ENCODE measurements around the gene AUTS2.

GRCh38 chr7:69873512-69873911 is 275.2 kb downstream of the AUTS2 start:
- TF ChIP-seq ELF4 (IDR thresholded peaks at IDR 0.05) (no peak), FOXM1 (IDR thresholded peaks at IDR 0.05; ENCODE audit: borderline replicate concordance) (no peak), BHLHE40 (IDR thresholded peaks at IDR 0.05; ENCODE audit: borderline replicate concordance) (no peak), HDGF (IDR thresholded peaks at IDR 0.05; ENCODE audit: borderline replicate concordance) (no peak), ZNF384 (IDR thresholded peaks at IDR 0.05) (no peak), TARDBP (IDR thresholded peaks at IDR 0.05) (no peak), SP1 (IDR thresholded peaks at IDR 0.05) (no peak), FOXA1 (IDR thresholded peaks at IDR 0.05) (no peak), FOXK2 (IDR thresholded peaks at IDR 0.05) (no peak), SUZ12 (IDR thresholded peaks at IDR 0.05) (no peak), LEF1 (IDR thresholded peaks at IDR 0.05; ENCODE audit: borderline replicate concordance) (no peak), CTBP1 (IDR thresholded peaks at IDR 0.05; ENCODE audit: borderline replicate concordance) (no peak)
- TF ChIP-seq, protein P1, sequence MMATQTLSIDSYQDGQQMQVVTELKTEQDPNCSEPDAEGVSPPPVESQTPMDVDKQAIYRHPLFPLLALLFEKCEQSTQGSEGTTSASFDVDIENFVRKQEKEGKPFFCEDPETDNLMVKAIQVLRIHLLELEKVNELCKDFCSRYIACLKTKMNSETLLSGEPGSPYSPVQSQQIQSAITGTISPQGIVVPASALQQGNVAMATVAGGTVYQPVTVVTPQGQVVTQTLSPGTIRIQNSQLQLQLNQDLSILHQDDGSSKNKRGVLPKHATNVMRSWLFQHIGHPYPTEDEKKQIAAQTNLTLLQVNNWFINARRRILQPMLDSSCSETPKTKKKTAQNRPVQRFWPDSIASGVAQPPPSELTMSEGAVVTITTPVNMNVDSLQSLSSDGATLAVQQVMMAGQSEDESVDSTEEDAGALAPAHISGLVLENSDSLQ (IDR thresholded peaks at IDR 0.05): no peak
